Measurements from ENCODE around the gene HIVEP2. TPM values are rescaled to one million over a fixed set of nuclear protein-coding genes. Genes with fewer than 3 reads are reported as not detected.

Gene HIVEP2
- 2.6 and 5.1 TPM in 2 replicates for polyA plus RNA-seq (2011; rRNA removed)
- 0.54 and 0.78 TPM in 2 replicates for polyA plus RNA-seq (2012; cell fraction: cytosol; rRNA removed)
- 0.94 and 1.3 TPM in 2 replicates for polyA plus RNA-seq (2012; cell fraction: nucleus; rRNA removed)
- polyA plus RNA-seq (2017; fragmentation: RNase III; extraction: RNeasy Plus Mini Kit Qiagen cat#74134 plus additional on column Dnase treatment), result 1.8 to 2.3 TPM (median 2.2 TPM) in 3 replicates
- polyA minus RNA-seq (2011; rRNA and poly(A)+ RNA removed), result 7.3 and 7.7 TPM in 2 replicates

- CTCF ChIA-PET, result interaction anchor here (0.9 to 1.1 kb wide), 2 partner anchors 10 to 59 kb away, joined by 3 read pairs; no protein-coding TSS in a partner anchor
- Histone ChIP-seq H3K27ac (peak within 1 kb of the TSS; percentile 83 to 93), H3K9me3 (no peaks in the 10 kb centered on the region), H3K4me2 (peak within 1 kb of the TSS; percentile 76), H3K4me3 (peak within 1 kb of the TSS; percentile 87), H3K4me1 (peaks cover 19% of the 10 kb centered on the region)
- FAIRE-seq, result no peak
- ATAC-seq, result peak; percentile 41 to 54
- no CpG with 5 or more reads among the region's 50 CpGs for whole genome bisulfite sequencing (ENCODE audit: missing lambda C conversion rate)
- POLR2A ChIA-PET, result interaction anchor here (0.5 to 1.1 kb wide), 2 partner anchors 115 to 560 kb away, joined by 3 read pairs; no protein-coding TSS in a partner anchor
- no peak for TF ChIP-seq RARB (CRISPR knock-in tag; IDR thresholded peaks at IDR 0.05)
- 0 out of 2 replicates have a peak, but pooled peaks have one; percentile 29 for TF ChIP-seq MYC (IDR thresholded peaks at IDR 0.05; ENCODE audit: borderline replicate concordance, low read length)
- TF ChIP-seq CEBPB (IDR thresholded peaks at IDR 0.05), result peak; percentile 6 to 68; a peak in 3 of 4 replicates
- no peak for TF ChIP-seq ELK1 (IDR thresholded peaks at IDR 0.05; ENCODE audit: low read depth, low read length)
- TF ChIP-seq EP300 (IDR thresholded peaks at IDR 0.05), result no peak
- TF ChIP-seq FOSL2 (IDR thresholded peaks at IDR 0.05), result no peak
- peak; percentile 6; the same call in 1 of the 2 replicates for TF ChIP-seq FOSL2 (CRISPR knock-in tag; IDR thresholded peaks at IDR 0.05)
- TF ChIP-seq JUN (IDR thresholded peaks at IDR 0.05), result peak in 1 of 2 experiments; percentile 4; a peak in 1 of 5 replicates
- no peak for TF ChIP-seq CTCF (IDR thresholded peaks at IDR 0.05)
- TF ChIP-seq CHD2 (IDR thresholded peaks at IDR 0.05; ENCODE audit: low read length, partially characterized antibody), result no peak
- TF ChIP-seq EHMT2 (IDR thresholded peaks at IDR 0.05; ENCODE audit: low read depth), result no peak
- no peak for TF ChIP-seq KDM5A (IDR thresholded peaks at IDR 0.05)
- no peak for TF ChIP-seq POLR2AphosphoS2 (conservative IDR thresholded peaks at IDR 0.05; ENCODE audit: low read length)
- TF ChIP-seq CBX8 (IDR thresholded peaks at IDR 0.05), result no peak
- no peak for TF ChIP-seq FOSB (CRISPR knock-in tag; IDR thresholded peaks at IDR 0.05)
- TF ChIP-seq CBX2 (IDR thresholded peaks at IDR 0.05; ENCODE audit: borderline replicate concordance, low read depth), result no peak
- no peak for TF ChIP-seq ATOH8 (CRISPR knock-in tag; IDR thresholded peaks at IDR 0.05; ENCODE audit: low read depth)
- TF ChIP-seq TFCP2L1 (CRISPR knock-in tag; IDR thresholded peaks at IDR 0.05), result no peak
- peak; percentile 36 to 68 for DNase-seq (ENCODE audit: low read depth in 1 of 2, low spot score in 1 of 2)
Measured at GRCh38 chr6:142945049-142945445, at the start of gene HIVEP2. TSS of gene HIVEP2 (minus strand) at chr6:142945176. CDS start at chr6:142774738, 170,438 bp downstream.

GRCh38 chr6:142993977-142994376 lies 49.0 kb upstream of the HIVEP2 start:
- DNase-seq (ENCODE audit: low read depth in 1 of 2, low spot score in 1 of 2) (no peak), ATAC-seq (no peak)

More at GRCh38 chr6:142993977-142994376, 49.0 kb upstream of the HIVEP2 start:
- no peaks in the 10 kb centered on the region for H3K4me1 ChIP-seq
- FAIRE-seq, result no peak
- H3K4me3 ChIP-seq, result no peak overlapping the region
- ChIA-PET CTCF (no interaction called here), POLR2A (no interaction called here)
- H3K27ac ChIP-seq, result no peak overlapping the region
- no peaks in the 10 kb centered on the region for H3K9me3 ChIP-seq
- TF ChIP-seq SREBF2 (IDR thresholded peaks at IDR 0.05) (no peak), HMGXB4 (CRISPR knock-in tag; IDR thresholded peaks at IDR 0.05; ENCODE audit: borderline replicate concordance) (no peak), REST (IDR thresholded peaks at IDR 0.05) (no peak), MAFK (IDR thresholded peaks at IDR 0.05; ENCODE audit: partially characterized antibody) (no peak), E2F6 (IDR thresholded peaks at IDR 0.05; ENCODE audit: borderline replicate concordance, low read depth) (no peak), FOSL2 (IDR thresholded peaks at IDR 0.05) (no peak), FOSL2 (CRISPR knock-in tag; IDR thresholded peaks at IDR 0.05) (no peak), EP300 (IDR thresholded peaks at IDR 0.05) (no peak)
- no peak overlapping the region for H3K4me2 ChIP-seq
- 72% methylated on average over 7 of the region's 7 CpGs for WGBS (ENCODE audit: missing lambda C conversion rate)
